Loucy (cell line): ENCODE measurements around the gene GDF2.

Experiments used
- H2AFZ ChIP-seq: fragments of 200-600 bp; sonication (generic); 2 replicates; pipeline ENCODE4 v1.6.0; 2016; ENCODE audit warnings: antibody characterized with exemption, mild to moderate bottlenecking, low read length, moderate library complexity
- H3F3A ChIP-seq: fragments of 200-600 bp; 2 replicates; pipeline ENCODE4 v1.6.0; 2016; ENCODE audit warnings: antibody characterized with exemption, low read depth, mild to moderate bottlenecking
- H3K27me3 ChIP-seq: fragments of 200-600 bp; sonication (generic); 2 replicates; pipeline ENCODE4 v1.6.1; 2014; ENCODE audit warnings: low read length, mild to moderate bottlenecking; ENCODE audit not compliant: insufficient read depth, poor library complexity, severe bottlenecking
- H3K36me3 ChIP-seq: fragments of 200-600 bp; sonication (generic); 2 replicates; pipeline ENCODE4 v1.6.1; 2016; ENCODE audit warnings: low read length; ENCODE audit not compliant: insufficient read depth
- H3K4me1 ChIP-seq: fragments of 200-600 bp; sonication (generic); 2 replicates; pipeline ENCODE4 v1.5.1; 2014; ENCODE audit warnings: low read length, mild to moderate bottlenecking; ENCODE audit not compliant: insufficient read depth, poor library complexity, severe bottlenecking
- H3K4me2 ChIP-seq: fragments of 200-600 bp; sonication (generic); 2 replicates; pipeline ENCODE4 v1.6.0; 2014; ENCODE audit warnings: antibody characterized with exemption, low read length, low read depth, mild to moderate bottlenecking; ENCODE audit not compliant: poor library complexity, severe bottlenecking
- H3K4me3 ChIP-seq: fragments of 200-600 bp; sonication (generic); 2 replicates; pipeline ENCODE4 v1.5.1; 2014; ENCODE audit warnings: low read length, mild to moderate bottlenecking, mixed read lengths; ENCODE audit not compliant: poor library complexity, severe bottlenecking
- H3K79me2 ChIP-seq: fragments of 200-600 bp; sonication (generic); 2 replicates; pipeline ENCODE4 v1.6.1; 2014; ENCODE audit warnings: low read length; ENCODE audit not compliant: insufficient read depth
- H3K9ac ChIP-seq: fragments of 200-600 bp; sonication (generic); 2 replicates; pipeline ENCODE4 v1.6.0; 2014; ENCODE audit warnings: mild to moderate bottlenecking, low read depth, low read length, moderate library complexity; ENCODE audit not compliant: poor library complexity, severe bottlenecking
- H3K9me2 ChIP-seq: fragments of 200-600 bp; sonication (generic); replicated peaks from 2 replicates; pipeline ENCODE4 v1.6.1; 2016; ENCODE audit warnings: low read depth, low read length, mixed read lengths
- H3K9me3 ChIP-seq: fragments of 200-600 bp; sonication (generic); 2 replicates; pipeline ENCODE4 v1.6.1; 2014; ENCODE audit warnings: mild to moderate bottlenecking, antibody characterized with exemption, low read length, low read depth; ENCODE audit not compliant: insufficient read depth
- H4K20me1 ChIP-seq: fragments of 200-600 bp; sonication (generic); 2 replicates; pipeline ENCODE4 v1.6.0; 2014; ENCODE audit warnings: antibody characterized with exemption, low read length, mild to moderate bottlenecking; ENCODE audit not compliant: insufficient read depth, poor library complexity, severe bottlenecking
- EZH2phosphoT487 ChIP-seq: fragments of 200-600 bp; IDR thresholded peaks from 2 replicates; pipeline ENCODE4 v1.6.1; 2018; ENCODE audit warnings: antibody characterized with exemption, mild to moderate bottlenecking, moderate library complexity, borderline replicate concordance
- TF ChIP-seq, protein P1 (sequence below): fragments of 200-600 bp; sonication (generic); conservative IDR thresholded peaks from 2 replicates; pipeline ENCODE4 v1.5.1; 2014; ENCODE audit warnings: mild to moderate bottlenecking, antibody characterized with exemption, low read length

Gene GDF2

DNA sequence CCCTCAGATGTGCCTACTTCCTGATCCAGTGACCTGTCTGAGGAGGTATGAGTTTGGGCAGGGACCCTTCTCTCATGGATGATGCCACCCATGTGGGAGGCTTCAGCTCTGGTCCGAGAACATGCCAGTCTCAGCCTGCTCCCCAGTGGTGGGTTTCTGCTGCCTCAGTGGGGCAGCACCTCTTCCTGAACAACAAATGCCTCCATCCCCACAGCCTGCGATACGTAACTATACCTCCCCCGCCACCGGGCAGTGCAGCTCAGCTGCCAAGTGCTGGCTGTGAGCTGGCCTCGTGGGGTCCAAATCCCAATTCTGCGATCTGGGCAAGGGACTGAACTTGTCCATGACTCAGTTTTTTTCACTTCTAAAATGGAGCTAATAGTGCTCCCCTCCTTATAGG lies 19.1 kb upstream of the GDF2 start:
- H3K4me3 ChIP-seq: no peak overlapping the region
- H4K20me1 ChIP-seq: no peaks in the 10 kb centered on the region
- H3F3A ChIP-seq: peaks cover 19% of the 10 kb centered on the region
- H3K9me3 ChIP-seq: no peaks in the 10 kb centered on the region
- H3K36me3 ChIP-seq: no peaks in the 10 kb centered on the region
- peaks cover 73% of the 10 kb centered on the region for H3K4me1 ChIP-seq
- no peak overlapping the region for H3K4me2 ChIP-seq
- H3K27me3 ChIP-seq: no peaks in the 10 kb centered on the region
- no peak overlapping the region for H3K9ac ChIP-seq
- H3K79me2 ChIP-seq: no peaks in the 10 kb centered on the region
- H2AFZ ChIP-seq: no peak overlapping the region
- no peaks in the 10 kb centered on the region for H3K9me2 ChIP-seq
- TF ChIP-seq, protein P1, sequence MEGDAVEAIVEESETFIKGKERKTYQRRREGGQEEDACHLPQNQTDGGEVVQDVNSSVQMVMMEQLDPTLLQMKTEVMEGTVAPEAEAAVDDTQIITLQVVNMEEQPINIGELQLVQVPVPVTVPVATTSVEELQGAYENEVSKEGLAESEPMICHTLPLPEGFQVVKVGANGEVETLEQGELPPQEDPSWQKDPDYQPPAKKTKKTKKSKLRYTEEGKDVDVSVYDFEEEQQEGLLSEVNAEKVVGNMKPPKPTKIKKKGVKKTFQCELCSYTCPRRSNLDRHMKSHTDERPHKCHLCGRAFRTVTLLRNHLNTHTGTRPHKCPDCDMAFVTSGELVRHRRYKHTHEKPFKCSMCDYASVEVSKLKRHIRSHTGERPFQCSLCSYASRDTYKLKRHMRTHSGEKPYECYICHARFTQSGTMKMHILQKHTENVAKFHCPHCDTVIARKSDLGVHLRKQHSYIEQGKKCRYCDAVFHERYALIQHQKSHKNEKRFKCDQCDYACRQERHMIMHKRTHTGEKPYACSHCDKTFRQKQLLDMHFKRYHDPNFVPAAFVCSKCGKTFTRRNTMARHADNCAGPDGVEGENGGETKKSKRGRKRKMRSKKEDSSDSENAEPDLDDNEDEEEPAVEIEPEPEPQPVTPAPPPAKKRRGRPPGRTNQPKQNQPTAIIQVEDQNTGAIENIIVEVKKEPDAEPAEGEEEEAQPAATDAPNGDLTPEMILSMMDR: no peak
- TF ChIP-seq EZH2phosphoT487: no peak

DNA sequence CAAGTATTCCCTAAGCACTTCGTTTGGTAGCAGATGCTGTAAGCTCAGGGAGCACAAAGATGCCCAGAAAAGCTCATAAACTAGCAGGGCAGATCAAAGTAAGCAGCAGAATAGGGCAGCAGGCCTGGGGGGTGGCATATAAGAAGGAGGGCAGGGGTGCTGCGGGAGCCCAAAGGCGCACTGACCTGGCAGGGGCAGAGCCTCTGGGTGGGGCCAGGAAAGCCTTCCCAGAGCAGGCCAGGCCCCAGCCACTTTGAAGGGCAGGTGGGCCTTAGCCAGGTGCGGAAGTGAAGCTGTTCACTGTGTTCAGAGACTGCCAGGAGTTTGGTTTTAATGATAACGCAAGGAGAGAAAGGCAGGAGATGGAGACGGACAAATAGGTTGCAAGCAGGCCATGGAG lies 18.4 kb upstream of the GDF2 start:
- H3K9me2 ChIP-seq: no peaks in the 10 kb centered on the region
- peaks cover 19% of the 10 kb centered on the region for H3F3A ChIP-seq
- H3K79me2 ChIP-seq: peaks cover 5% of the 10 kb centered on the region
- no peaks in the 10 kb centered on the region for H3K9me3 ChIP-seq
- peaks cover 80% of the 10 kb centered on the region for H3K4me1 ChIP-seq
- H4K20me1 ChIP-seq: no peaks in the 10 kb centered on the region
- H3K4me2 ChIP-seq: no peak overlapping the region
- H3K27me3 ChIP-seq: no peaks in the 10 kb centered on the region
- TF ChIP-seq, protein P1: no peak
- TF ChIP-seq EZH2phosphoT487: no peak
- no peak overlapping the region for H2AFZ ChIP-seq
- H3K9ac ChIP-seq: peak overlapping the region; percentile 12
- no peak overlapping the region for H3K4me3 ChIP-seq
- H3K36me3 ChIP-seq: no peaks in the 10 kb centered on the region

DNA sequence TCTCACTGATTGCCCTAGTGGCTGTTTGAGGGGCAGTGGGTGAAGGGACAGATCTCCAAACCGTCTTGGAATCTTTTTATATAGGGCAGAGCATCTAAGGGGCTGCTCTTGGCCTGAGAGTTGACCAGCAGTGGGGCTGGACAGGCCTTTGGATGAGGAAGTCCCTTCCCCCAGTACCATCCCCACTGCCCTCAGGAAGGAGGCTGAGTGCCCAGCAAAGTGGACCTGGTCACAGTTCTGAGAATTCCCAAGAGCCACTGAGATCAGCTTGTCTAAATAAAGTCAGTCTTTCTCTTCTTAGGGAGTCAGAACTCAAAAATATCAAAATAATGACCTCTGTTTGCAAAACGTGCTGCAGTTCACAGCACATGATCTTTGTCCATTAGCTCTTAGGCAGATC lies 16.7 kb upstream of the GDF2 start:
- Histone ChIP-seq H3K4me2 (peak overlapping the region; percentile 68), H3K27me3 (no peaks in the 10 kb centered on the region)

More for the DNA sequence above, 16.7 kb upstream of the GDF2 start:
- Histone ChIP-seq H3K9ac (peak overlapping the region; percentile 83), H3K36me3 (no peaks in the 10 kb centered on the region), H3K4me3 (peak overlapping the region; percentile 41), H3K9me3 (no peaks in the 10 kb centered on the region), H3K79me2 (peaks cover 22% of the 10 kb centered on the region), H4K20me1 (no peaks in the 10 kb centered on the region), H3F3A (peaks cover 19% of the 10 kb centered on the region), H3K9me2 (no peaks in the 10 kb centered on the region), H3K4me1 (peaks cover 96% of the 10 kb centered on the region), H2AFZ (no peak overlapping the region)
- TF ChIP-seq, protein P1: no peak
- no peak for TF ChIP-seq EZH2phosphoT487
